ENCODE measurements around the gene TBC1D22A.

GRCh38 chr22:47063606-47064005, 301.2 kb downstream of the TBC1D22A start:
- TF ChIP-seq CTCF (IDR thresholded peaks at IDR 0.05): no peak
- no peak for TF ChIP-seq EZH2 (IDR thresholded peaks at IDR 0.05)
- no peak for TF ChIP-seq EZH2phosphoT487 (IDR thresholded peaks at IDR 0.05)

Measured in neural progenitor cell (in vitro differentiated cells).